ENCODE data around the gene TGM5. TPM values are rescaled to one million over a fixed set of nuclear protein-coding genes. Genes with fewer than 3 reads are reported as not detected.

TGM5 gene
- total RNA-seq, 1 experiment from 2014 or later, result 0.39 TPM

DNA sequence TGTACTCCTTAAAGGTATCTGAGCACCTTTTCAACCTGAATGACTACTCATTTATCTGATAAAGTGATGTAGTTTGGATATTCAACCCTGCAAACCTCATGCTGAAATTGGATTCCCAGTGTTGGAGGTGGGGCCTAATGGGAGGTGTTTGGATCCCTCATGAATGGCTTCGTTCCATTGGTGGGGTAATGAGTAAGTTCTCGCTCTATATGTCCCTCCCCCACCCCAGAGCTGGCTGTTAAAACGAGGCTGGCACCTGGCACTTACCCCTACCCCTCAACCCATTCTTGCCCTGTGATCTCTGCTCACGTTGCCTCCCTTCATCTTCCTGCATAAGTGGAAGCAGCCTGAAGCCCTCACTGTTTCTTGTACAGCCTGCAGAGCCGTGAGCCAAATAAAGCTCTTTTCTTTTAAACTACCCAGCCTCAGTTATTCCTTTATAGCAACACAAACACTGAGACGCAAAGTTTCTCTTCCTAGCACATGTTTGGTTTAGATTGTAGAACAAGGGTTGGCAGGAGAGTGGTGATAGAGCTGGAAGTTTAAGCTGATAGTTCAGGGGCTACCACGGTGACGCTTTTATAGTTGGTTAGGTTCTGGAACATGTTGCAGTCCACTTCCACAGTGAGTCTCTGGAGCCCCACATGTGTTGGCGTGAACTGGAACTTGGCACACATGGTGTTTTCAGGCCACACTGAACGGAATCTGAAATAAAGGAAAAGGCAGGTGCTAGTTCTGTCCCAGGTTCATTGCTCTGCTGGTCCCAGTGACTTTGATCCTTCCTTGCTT, 69.8 kb downstream of the TGM5 start:
- CTCF ChIA-PET, result no interaction called here
- BruUV-seq (replicated peaks), result no TSS peak
- no peak for DNase-seq
- H2AFZ ChIP-seq, result no peak overlapping the region
- H3K79me2 ChIP-seq (ENCODE audit: low read depth), result no peaks in the 10 kb centered on the region
- H3K36me3 ChIP-seq (ENCODE audit: low read depth), result 0 out of 2 replicates have a peak, but pooled peaks cover 8% of the 10 kb centered on the region
- H3K4me2 ChIP-seq, result no peak overlapping the region
- H3K4me1 ChIP-seq (replicated peaks; ENCODE audit: insufficient read depth), result no peaks in the 10 kb centered on the region
- no peaks in the 10 kb centered on the region for H3K9me2 ChIP-seq (ENCODE audit: insufficient read depth)
- POLR2A ChIA-PET (ENCODE audit: unreplicated experiment), result no interaction called here
- H3K27ac ChIP-seq, result no peak overlapping the region
- no peak overlapping the region for H3K4me3 ChIP-seq
- TF ChIP-seq, protein P1, sequence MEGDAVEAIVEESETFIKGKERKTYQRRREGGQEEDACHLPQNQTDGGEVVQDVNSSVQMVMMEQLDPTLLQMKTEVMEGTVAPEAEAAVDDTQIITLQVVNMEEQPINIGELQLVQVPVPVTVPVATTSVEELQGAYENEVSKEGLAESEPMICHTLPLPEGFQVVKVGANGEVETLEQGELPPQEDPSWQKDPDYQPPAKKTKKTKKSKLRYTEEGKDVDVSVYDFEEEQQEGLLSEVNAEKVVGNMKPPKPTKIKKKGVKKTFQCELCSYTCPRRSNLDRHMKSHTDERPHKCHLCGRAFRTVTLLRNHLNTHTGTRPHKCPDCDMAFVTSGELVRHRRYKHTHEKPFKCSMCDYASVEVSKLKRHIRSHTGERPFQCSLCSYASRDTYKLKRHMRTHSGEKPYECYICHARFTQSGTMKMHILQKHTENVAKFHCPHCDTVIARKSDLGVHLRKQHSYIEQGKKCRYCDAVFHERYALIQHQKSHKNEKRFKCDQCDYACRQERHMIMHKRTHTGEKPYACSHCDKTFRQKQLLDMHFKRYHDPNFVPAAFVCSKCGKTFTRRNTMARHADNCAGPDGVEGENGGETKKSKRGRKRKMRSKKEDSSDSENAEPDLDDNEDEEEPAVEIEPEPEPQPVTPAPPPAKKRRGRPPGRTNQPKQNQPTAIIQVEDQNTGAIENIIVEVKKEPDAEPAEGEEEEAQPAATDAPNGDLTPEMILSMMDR (conservative IDR thresholded peaks at IDR 0.05), result no peak
- no peak for TF ChIP-seq EZH2 (IDR thresholded peaks at IDR 0.05; ENCODE audit: low read depth)
- intact Hi-C loops (cut with micrococcal nuclease; ENCODE audit: unreplicated experiment), result no loop called here
- H3F3A ChIP-seq (ENCODE audit: insufficient read depth, low read depth), result no peaks in the 10 kb centered on the region
- no peaks in the 10 kb centered on the region for H4K20me1 ChIP-seq (ENCODE audit: insufficient read depth)
- H3K27me3 ChIP-seq (ENCODE audit: insufficient read depth, low read depth), result no peaks in the 10 kb centered on the region
- H3K9me3 ChIP-seq (ENCODE audit: insufficient read depth, low read depth), result no peaks in the 10 kb centered on the region

GRCh38 chr15:43194795-43195194, 71.9 kb downstream of the TGM5 start:
- no peak overlapping the region for H3K27ac ChIP-seq
- TF ChIP-seq EZH2 (IDR thresholded peaks at IDR 0.05; ENCODE audit: low read depth), result no peak
- TF ChIP-seq, protein P1 (conservative IDR thresholded peaks at IDR 0.05), result no peak
- no peak overlapping the region for H3K4me3 ChIP-seq
- intact Hi-C loops (cut with micrococcal nuclease; ENCODE audit: unreplicated experiment), result no loop called here
- no peaks in the 10 kb centered on the region for H3K9me2 ChIP-seq (ENCODE audit: insufficient read depth)
- no peak overlapping the region for H2AFZ ChIP-seq
- H3K27me3 ChIP-seq (ENCODE audit: insufficient read depth, low read depth), result no peaks in the 10 kb centered on the region
- ChIA-PET POLR2A (ENCODE audit: unreplicated experiment) (interaction anchor here (0.6 kb wide), 1 partner anchor 17 kb away, joined by 3 read pairs; no protein-coding TSS in a partner anchor), CTCF (no interaction called here)
- DNase-seq, result no peak
- no peaks in the 10 kb centered on the region for H3F3A ChIP-seq (ENCODE audit: insufficient read depth, low read depth)
- no peaks in the 10 kb centered on the region for H3K79me2 ChIP-seq (ENCODE audit: low read depth)
- no peaks in the 10 kb centered on the region for H3K4me1 ChIP-seq (replicated peaks; ENCODE audit: insufficient read depth)
- H3K4me2 ChIP-seq, result no peak overlapping the region
- H3K9me3 ChIP-seq (ENCODE audit: insufficient read depth, low read depth), result no peaks in the 10 kb centered on the region
- BruUV-seq (replicated peaks), result no TSS peak
- 0 out of 2 replicates have a peak, but pooled peaks cover 14% of the 10 kb centered on the region for H3K36me3 ChIP-seq (ENCODE audit: low read depth)
- no peaks in the 10 kb centered on the region for H4K20me1 ChIP-seq (ENCODE audit: insufficient read depth)

GRCh38 chr15:43193710-43194109, 73.0 kb downstream of the TGM5 start:
- DNase-seq, result no peak
- Histone ChIP-seq H3K4me2 (no peak overlapping the region), H3K4me3 (no peak overlapping the region), H3F3A (ENCODE audit: insufficient read depth, low read depth) (no peaks in the 10 kb centered on the region), H3K27ac (no peak overlapping the region), H3K36me3 (ENCODE audit: low read depth) (0 out of 2 replicates have a peak, but pooled peaks cover 14% of the 10 kb centered on the region), H3K79me2 (ENCODE audit: low read depth) (no peaks in the 10 kb centered on the region), H3K27me3 (ENCODE audit: insufficient read depth, low read depth) (no peaks in the 10 kb centered on the region), H3K9me3 (ENCODE audit: insufficient read depth, low read depth) (no peaks in the 10 kb centered on the region), H3K9me2 (ENCODE audit: insufficient read depth) (no peaks in the 10 kb centered on the region), H2AFZ (no peak overlapping the region), H3K4me1 (replicated peaks; ENCODE audit: insufficient read depth) (no peaks in the 10 kb centered on the region), H4K20me1 (ENCODE audit: insufficient read depth) (no peaks in the 10 kb centered on the region)
- POLR2A ChIA-PET (ENCODE audit: unreplicated experiment), result no interaction called here
- TF ChIP-seq, protein P1 (conservative IDR thresholded peaks at IDR 0.05), result no peak
- TF ChIP-seq EZH2 (IDR thresholded peaks at IDR 0.05; ENCODE audit: low read depth), result no peak
- CTCF ChIA-PET, result interaction anchor here (0.6 kb wide), 1 partner anchor 471 kb away, joined by 3 read pairs; no protein-coding TSS in a partner anchor
- no TSS peak for BruUV-seq (replicated peaks)
- intact Hi-C loops (cut with micrococcal nuclease; ENCODE audit: unreplicated experiment), result no loop called here

All from PC-9 (cell line).